ENCODE data around the gene PRICKLE2. TPM values are rescaled to one million over a fixed set of nuclear protein-coding genes. Genes with fewer than 3 reads are reported as not detected.

Gene PRICKLE2
- total RNA-seq, 1 experiment from 2014 or later, result not detected

DNA sequence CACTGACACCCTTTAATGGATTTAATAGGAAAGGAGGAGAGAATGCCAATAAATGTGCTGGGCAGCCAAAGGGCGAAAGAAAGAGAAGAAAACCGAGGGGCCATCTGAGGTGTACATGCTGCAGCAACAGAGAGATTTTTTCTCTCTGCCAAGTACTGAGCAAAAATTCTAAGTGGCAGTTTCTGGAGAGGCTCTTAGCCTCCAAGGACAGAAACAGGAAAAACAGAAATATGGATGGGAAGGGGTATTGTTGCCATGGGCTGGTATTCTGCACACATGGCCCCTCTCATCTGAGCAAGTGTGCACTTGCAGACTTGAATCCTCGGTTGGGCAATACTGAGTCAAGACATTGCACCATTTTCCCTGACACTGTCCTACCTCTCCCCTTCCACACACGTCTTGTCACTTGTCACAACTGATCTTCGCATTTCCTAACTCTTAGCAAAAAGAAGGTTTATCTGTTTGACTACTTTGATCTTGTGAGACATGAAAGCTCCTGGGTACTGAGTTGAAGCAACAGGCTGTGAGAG, 73.9 kb downstream of the PRICKLE2 start:
- H3K27ac ChIP-seq (ENCODE audit: low read depth, low read length, poor library complexity, severe bottlenecking), result no peak overlapping the region

GRCh38 chr3:64150623-64151207, 74.6 kb downstream of the PRICKLE2 start:
- H3K4me3 ChIP-seq (ENCODE audit: low read depth, low read length, poor library complexity, severe bottlenecking), result no peak overlapping the region
- TF ChIP-seq EZH2 (IDR thresholded peaks at IDR 0.05; ENCODE audit: borderline replicate concordance, low read depth, low read length, poor library complexity, severe bottlenecking), result no peak
- TF ChIP-seq, protein P1, sequence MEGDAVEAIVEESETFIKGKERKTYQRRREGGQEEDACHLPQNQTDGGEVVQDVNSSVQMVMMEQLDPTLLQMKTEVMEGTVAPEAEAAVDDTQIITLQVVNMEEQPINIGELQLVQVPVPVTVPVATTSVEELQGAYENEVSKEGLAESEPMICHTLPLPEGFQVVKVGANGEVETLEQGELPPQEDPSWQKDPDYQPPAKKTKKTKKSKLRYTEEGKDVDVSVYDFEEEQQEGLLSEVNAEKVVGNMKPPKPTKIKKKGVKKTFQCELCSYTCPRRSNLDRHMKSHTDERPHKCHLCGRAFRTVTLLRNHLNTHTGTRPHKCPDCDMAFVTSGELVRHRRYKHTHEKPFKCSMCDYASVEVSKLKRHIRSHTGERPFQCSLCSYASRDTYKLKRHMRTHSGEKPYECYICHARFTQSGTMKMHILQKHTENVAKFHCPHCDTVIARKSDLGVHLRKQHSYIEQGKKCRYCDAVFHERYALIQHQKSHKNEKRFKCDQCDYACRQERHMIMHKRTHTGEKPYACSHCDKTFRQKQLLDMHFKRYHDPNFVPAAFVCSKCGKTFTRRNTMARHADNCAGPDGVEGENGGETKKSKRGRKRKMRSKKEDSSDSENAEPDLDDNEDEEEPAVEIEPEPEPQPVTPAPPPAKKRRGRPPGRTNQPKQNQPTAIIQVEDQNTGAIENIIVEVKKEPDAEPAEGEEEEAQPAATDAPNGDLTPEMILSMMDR (conservative IDR thresholded peaks at IDR 0.05; ENCODE audit: low read depth, low read length), result no peak
- no peaks in the 10 kb centered on the region for H3K4me1 ChIP-seq (ENCODE audit: insufficient read depth, low read length, poor library complexity, severe bottlenecking)
- no peak for DNase-seq (ENCODE audit: low spot score)
- intact Hi-C loops (cut with micrococcal nuclease; ENCODE audit: unreplicated experiment), result no loop called here
- CTCF ChIA-PET, result no interaction called here
- no TSS peak for BruUV-seq (replicated peaks)
- H3K27ac ChIP-seq (ENCODE audit: low read depth, low read length, poor library complexity, severe bottlenecking), result no peak overlapping the region
- no peaks in the 10 kb centered on the region for H3K9me3 ChIP-seq (ENCODE audit: low read depth, low read length, poor library complexity, severe bottlenecking)
- no peaks in the 10 kb centered on the region for H3K27me3 ChIP-seq (replicated peaks; ENCODE audit: insufficient read depth, low read depth, low read length, poor library complexity)
- POLR2A ChIA-PET (ENCODE audit: low non-redundant PET), result no interaction called here
- H3K36me3 ChIP-seq (ENCODE audit: insufficient read depth, low read length, poor library complexity, severe bottlenecking), result no peaks in the 10 kb centered on the region

More for the DNA sequence above, 73.9 kb downstream of the PRICKLE2 start:
- Histone ChIP-seq H3K4me1 (ENCODE audit: insufficient read depth, low read length, poor library complexity, severe bottlenecking) (no peaks in the 10 kb centered on the region), H3K4me3 (ENCODE audit: low read depth, low read length, poor library complexity, severe bottlenecking) (no peak overlapping the region), H3K9me3 (ENCODE audit: low read depth, low read length, poor library complexity, severe bottlenecking) (no peaks in the 10 kb centered on the region), H3K36me3 (ENCODE audit: insufficient read depth, low read length, poor library complexity, severe bottlenecking) (no peaks in the 10 kb centered on the region), H3K27me3 (replicated peaks; ENCODE audit: insufficient read depth, low read depth, low read length, poor library complexity) (no peaks in the 10 kb centered on the region)
- intact Hi-C loops (cut with micrococcal nuclease; ENCODE audit: unreplicated experiment), result no loop called here
- CTCF ChIA-PET, result no interaction called here
- DNase-seq (ENCODE audit: low spot score), result no peak
- BruUV-seq (replicated peaks), result no TSS peak
- POLR2A ChIA-PET (ENCODE audit: low non-redundant PET), result no interaction called here
- no peak for TF ChIP-seq EZH2 (IDR thresholded peaks at IDR 0.05; ENCODE audit: borderline replicate concordance, low read depth, low read length, poor library complexity, severe bottlenecking)

DNA sequence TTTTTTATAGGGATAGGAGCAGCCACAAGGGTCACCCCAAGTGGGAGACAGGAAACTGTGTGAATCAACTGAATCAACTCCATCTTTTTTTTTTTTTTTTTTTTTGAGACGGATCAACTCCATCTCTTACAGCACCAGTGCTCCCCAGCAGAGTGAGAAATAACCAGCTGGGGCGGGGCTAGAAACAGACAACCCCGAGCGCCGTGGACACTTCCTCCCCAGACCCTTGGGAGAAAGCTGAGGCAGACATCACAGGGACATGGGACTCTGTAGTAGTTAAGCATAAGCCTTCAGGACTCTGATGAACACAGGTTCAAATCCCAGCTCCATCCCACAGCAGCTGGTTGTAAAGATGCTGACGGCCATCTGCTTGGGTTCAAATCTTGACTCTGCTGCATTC, 75.4 kb downstream of the PRICKLE2 start:
- BruUV-seq (replicated peaks), result no TSS peak
- ChIA-PET CTCF (no interaction called here), POLR2A (ENCODE audit: low non-redundant PET) (no interaction called here)
- intact Hi-C loops (cut with micrococcal nuclease; ENCODE audit: unreplicated experiment), result no loop called here
- no peak for DNase-seq (ENCODE audit: low spot score)
- no peak overlapping the region for H3K27ac ChIP-seq (ENCODE audit: low read depth, low read length, poor library complexity, severe bottlenecking)
- no peaks in the 10 kb centered on the region for H3K36me3 ChIP-seq (ENCODE audit: insufficient read depth, low read length, poor library complexity, severe bottlenecking)
- no peak for TF ChIP-seq EZH2 (IDR thresholded peaks at IDR 0.05; ENCODE audit: borderline replicate concordance, low read depth, low read length, poor library complexity, severe bottlenecking)
- TF ChIP-seq, protein P1 (conservative IDR thresholded peaks at IDR 0.05; ENCODE audit: low read depth, low read length), result no peak
- no peaks in the 10 kb centered on the region for H3K4me1 ChIP-seq (ENCODE audit: insufficient read depth, low read length, poor library complexity, severe bottlenecking)
- no peaks in the 10 kb centered on the region for H3K27me3 ChIP-seq (replicated peaks; ENCODE audit: insufficient read depth, low read depth, low read length, poor library complexity)
- no peaks in the 10 kb centered on the region for H3K9me3 ChIP-seq (ENCODE audit: low read depth, low read length, poor library complexity, severe bottlenecking)
- H3K4me3 ChIP-seq (ENCODE audit: low read depth, low read length, poor library complexity, severe bottlenecking), result no peak overlapping the region

Measured in A673 (cell line).